GM10266 (cell line): Measurements from ENCODE around the gene UBE2L6.

ENCODE experiments used
- DNase-seq: peaks from one replicate; pipeline ENCODE4 v3.0.0; 2012; ENCODE audit errors: extremely low spot score
- CTCF ChIP-seq: IDR thresholded peaks from 2 replicates; pipeline ENCODE4 v1.5.1; 2012; ENCODE audit warnings: mild to moderate bottlenecking, low read depth; ENCODE audit not compliant: control insufficient read depth, insufficient read depth; ENCODE audit errors: missing control alignments

The UBE2L6 gene

GRCh38 chr11:57515332-57516060, 52.0 kb downstream of the UBE2L6 start, which contains the start of gene SLC43A1:
TSS of gene SLC43A1 (minus strand) at chr11:57515702. CDS start at chr11:57514111, 1,591 bp downstream.
- DNase-seq, result peak; percentile 69

GRCh38 chr11:57514538-57515331, 52.7 kb downstream of the UBE2L6 start:
- no peak for TF ChIP-seq CTCF
- peak; percentile 69 for DNase-seq

More at GRCh38 chr11:57515332-57516060, 52.0 kb downstream of the UBE2L6 start, which contains the start of gene SLC43A1:
- TF ChIP-seq CTCF, result no peak

- no peak for DNase-seq
- no peak for TF ChIP-seq CTCF
Measured at GRCh38 chr11:57513911-57514537, 53.4 kb downstream of the UBE2L6 start.

GRCh38 chr11:57513452-57513795, 54.0 kb downstream of the UBE2L6 start:
- no peak for TF ChIP-seq CTCF
- DNase-seq, result no peak

- DNase-seq, result no peak
- TF ChIP-seq CTCF, result no peak
Measured at GRCh38 chr11:57512646-57513451, 54.6 kb downstream of the UBE2L6 start.

- no peak for TF ChIP-seq CTCF
- no peak for DNase-seq
Measured at GRCh38 chr11:57511741-57512430, 55.6 kb downstream of the UBE2L6 start.
